NT2/D1 (cell line): ENCODE measurements around the gene AKAP5.

Source experiments
- YY1 ChIP-seq: IDR thresholded peaks from 2 replicates; pipeline ENCODE4 v1.6.1; 2011; ENCODE audit not compliant: insufficient read length, insufficient read depth
- ZNF274 ChIP-seq: IDR thresholded peaks from 2 replicates; pipeline ENCODE4 v1.6.1; 2011; ENCODE audit warnings: mild to moderate bottlenecking, low read depth, low read length

DNA sequence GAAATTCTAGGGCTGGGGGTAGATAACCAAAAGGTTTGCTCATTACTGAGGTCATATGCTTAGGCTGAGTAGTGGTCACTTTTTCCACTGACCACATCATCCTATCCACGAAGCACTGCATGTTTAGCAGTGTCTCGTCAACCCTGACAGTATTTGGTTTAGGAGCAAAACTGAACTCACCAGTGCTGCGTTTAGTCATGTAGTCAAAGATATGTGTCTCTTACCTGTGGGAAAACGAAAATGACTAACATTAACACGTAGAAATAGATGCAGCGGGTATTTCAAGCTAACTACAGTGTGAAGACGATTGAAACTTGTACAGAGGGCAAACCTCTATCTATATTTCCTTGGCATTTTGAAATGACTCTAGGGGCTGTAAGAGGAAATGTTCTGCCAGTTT is 42.5 kb upstream of the AKAP5 start:
- TF ChIP-seq ZNF274 (no peak), YY1 (no peak)
